NCI-H526 treated with DMSO at 0.1 percent for 48 hours (cell line): ENCODE data around the gene YPEL3.

Experiments used
- DNase-seq: peaks from one replicate; lab custom pipeline; 2025; lab: John Stamatoyannopoulos, UW

YPEL3 gene

GRCh38 chr16:30090610-30091331, 5.2 kb downstream of the YPEL3 start:
- DNase-seq = no peak

- DNase-seq = no peak
These were observed 7.0 kb downstream of the YPEL3 start for GRCh38 chr16:30088832-30089624.

GRCh38 chr16:30088237-30088831, 7.7 kb downstream of the YPEL3 start:
- DNase-seq = no peak

GRCh38 chr16:30087181-30087898, 8.7 kb downstream of the YPEL3 start:
- no peak for DNase-seq

GRCh38 chr16:30086291-30087140, 9.5 kb downstream of the YPEL3 start:
- no peak for DNase-seq

- DNase-seq = no peak
These were observed 10.2 kb downstream of the YPEL3 start for GRCh38 chr16:30085820-30086219.

GRCh38 chr16:30085247-30085646, 10.8 kb downstream of the YPEL3 start:
- no peak for DNase-seq

- DNase-seq = no peak
These were observed 11.2 kb downstream of the YPEL3 start for GRCh38 chr16:30084816-30085159.

GRCh38 chr16:30084096-30084815, 11.8 kb downstream of the YPEL3 start:
- DNase-seq = no peak

GRCh38 chr16:30083216-30084055, 12.6 kb downstream of the YPEL3 start:
- no peak for DNase-seq

GRCh38 chr16:30082545-30083090, 13.4 kb downstream of the YPEL3 start:
- no peak for DNase-seq

- DNase-seq = no peak
These were observed 16.5 kb downstream of the YPEL3 start for GRCh38 chr16:30079480-30079879.

GRCh38 chr16:30078744-30079143, 17.3 kb downstream of the YPEL3 start:
- no peak for DNase-seq

- DNase-seq = no peak
These were observed 18.4 kb downstream of the YPEL3 start for GRCh38 chr16:30077656-30078055.

GRCh38 chr16:30076276-30076791, 19.7 kb downstream of the YPEL3 start:
- no peak for DNase-seq

- DNase-seq = peak; percentile 74
These were observed 20.3 kb downstream of the YPEL3 start, which contains the start of gene PPP4C for GRCh38 chr16:30075503-30076275. PPP4C (plus strand) TSS chr16:30075994; CDS start chr16:30076378, 384 bp downstream.

- no peak for DNase-seq
These were observed 25.5 kb downstream of the YPEL3 start for GRCh38 chr16:30070490-30070889.
